Activated naive CD4-positive, alpha-beta T cell (primary cell): Measurements from ENCODE around the gene CAVIN1.
"Not testable (repeated sequence)": the region's sequence is repeated elsewhere in the genome, so short reads cannot be mapped to it uniquely, and the experiment has no call there.

Experiments
- DNase-seq, 4 experiments: peaks; one replicate each; lab custom pipeline; 2025; lab: John Stamatoyannopoulos, UW

The CAVIN1 gene

GRCh38 chr17:42378359-42378958 is 44.6 kb downstream of the CAVIN1 start:
- DNase-seq, result no peak

DNA sequence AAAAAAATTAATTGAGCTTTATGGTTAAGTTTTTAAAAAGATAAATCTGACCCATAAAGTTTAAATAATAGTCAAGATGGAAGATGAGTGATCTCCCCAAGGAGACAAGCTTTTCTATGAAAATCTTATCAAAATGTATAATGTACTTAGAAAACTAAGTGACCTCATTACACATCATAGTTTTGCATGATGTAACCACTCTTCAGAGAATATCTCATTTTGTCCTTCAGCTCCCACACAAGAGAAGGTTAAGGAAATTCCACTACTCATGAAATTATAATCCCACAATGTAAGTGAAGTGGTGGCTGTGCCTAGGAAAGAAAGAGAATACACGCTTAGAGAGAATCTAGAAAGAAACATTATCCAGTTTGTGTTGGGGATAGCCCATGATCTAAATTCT is 49.2 kb downstream of the CAVIN1 start:
- no peak for DNase-seq

GRCh38 chr17:42372142-42372541 is 50.9 kb downstream of the CAVIN1 start:
- DNase-seq, result no peak

DNA sequence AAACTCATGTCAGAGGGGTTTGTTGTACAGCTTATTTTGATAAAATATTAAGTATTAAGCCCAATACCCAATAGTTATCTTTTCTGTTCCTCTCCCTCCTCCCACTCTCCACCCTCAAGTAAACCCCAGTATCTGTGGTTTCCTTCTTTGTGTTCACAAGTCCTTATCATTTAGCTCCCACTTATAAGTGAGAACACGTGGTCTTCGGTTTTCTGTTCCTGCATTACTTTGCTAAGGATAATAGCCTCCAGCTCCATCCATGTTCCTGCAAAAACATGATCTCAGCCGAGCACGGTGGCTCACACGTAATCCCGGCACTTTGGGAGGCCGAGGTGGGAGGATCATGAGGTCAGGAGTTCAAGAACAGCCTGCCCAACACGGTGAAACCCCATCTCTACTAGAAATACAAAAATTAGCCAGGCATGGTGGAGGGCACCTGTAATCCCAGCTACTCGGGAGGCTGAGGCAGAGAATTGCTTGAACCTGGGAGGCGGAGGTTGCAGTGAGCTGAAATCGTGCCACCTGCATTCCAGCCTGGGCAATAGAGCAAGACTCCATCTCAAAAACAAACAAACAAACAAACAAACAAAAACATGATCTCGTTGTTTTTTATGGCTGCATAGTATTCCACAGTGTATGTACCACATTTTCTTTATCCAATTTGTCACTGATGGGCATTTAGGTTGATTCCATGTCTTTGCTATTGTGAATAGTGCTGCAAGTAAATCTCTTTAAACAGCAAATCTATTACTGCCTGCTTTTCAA is 54.1 kb downstream of the CAVIN1 start:
- not testable (repeated sequence) for DNase-seq

GRCh38 chr17:42368310-42368709 is 54.7 kb downstream of the CAVIN1 start:
- not testable (repeated sequence) for DNase-seq

- not testable (repeated sequence) for DNase-seq
Observed at GRCh38 chr17:42366176-42367023, 56.7 kb downstream of the CAVIN1 start.

GRCh38 chr17:42365136-42365535 is 57.9 kb downstream of the CAVIN1 start:
- no peak for DNase-seq

DNA sequence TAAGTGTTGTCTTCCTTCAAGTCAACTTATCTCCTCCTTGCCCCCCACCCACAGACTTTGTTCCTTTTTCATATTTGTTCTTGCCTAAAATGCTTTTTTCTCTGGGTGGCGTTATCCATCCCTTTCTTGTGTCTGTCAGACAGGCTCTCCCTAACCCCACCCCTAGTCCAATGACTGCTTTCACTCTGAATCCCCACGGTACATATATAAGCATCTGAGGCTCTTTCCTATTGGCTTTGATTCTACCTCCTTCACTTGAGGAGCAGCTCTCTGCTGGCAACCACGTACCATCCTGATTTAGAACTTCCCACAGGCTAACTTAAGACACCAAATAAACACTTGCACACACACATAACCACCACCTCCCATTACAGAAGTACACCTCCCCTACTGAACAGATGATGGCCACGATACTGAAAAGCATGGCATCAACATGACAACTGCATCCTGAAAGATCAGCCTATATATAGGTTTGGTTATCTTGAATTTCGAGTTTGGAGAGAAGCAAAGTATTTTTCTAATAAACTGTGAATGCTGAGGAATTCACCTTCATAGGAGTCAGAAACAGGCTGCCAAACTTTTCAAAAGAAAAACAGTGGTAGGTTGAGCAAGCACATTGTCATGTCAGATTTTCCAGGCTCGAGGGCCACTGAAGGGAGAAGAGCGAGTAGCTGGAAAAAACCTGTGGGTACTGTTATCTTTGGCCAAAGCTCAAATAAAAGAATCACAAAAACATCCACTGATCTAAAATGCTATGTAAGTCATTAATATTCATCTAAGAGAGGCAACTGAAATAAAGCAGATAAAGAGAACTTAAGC is 59.1 kb downstream of the CAVIN1 start:
- DNase-seq, result no peak

DNA sequence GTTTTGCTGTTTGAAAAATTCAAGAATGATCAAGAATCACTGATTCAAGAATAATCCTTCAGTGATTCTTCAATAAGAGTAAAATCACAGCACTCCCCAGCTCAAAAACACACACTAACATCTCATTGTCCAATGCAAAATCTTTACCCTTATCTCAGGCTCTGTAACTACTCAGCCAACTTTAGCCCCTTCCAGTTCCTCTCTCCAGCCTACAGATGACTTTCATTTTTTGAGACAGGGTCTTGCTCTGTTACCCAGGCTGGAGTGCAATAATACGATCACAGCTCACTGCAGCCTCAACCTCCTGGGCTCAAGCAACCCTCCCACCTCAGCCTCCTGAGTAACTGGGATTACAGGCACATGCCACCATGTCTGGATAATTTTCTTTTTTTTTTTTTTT is 59.8 kb downstream of the CAVIN1 start:
- DNase-seq, result no peak

DNA sequence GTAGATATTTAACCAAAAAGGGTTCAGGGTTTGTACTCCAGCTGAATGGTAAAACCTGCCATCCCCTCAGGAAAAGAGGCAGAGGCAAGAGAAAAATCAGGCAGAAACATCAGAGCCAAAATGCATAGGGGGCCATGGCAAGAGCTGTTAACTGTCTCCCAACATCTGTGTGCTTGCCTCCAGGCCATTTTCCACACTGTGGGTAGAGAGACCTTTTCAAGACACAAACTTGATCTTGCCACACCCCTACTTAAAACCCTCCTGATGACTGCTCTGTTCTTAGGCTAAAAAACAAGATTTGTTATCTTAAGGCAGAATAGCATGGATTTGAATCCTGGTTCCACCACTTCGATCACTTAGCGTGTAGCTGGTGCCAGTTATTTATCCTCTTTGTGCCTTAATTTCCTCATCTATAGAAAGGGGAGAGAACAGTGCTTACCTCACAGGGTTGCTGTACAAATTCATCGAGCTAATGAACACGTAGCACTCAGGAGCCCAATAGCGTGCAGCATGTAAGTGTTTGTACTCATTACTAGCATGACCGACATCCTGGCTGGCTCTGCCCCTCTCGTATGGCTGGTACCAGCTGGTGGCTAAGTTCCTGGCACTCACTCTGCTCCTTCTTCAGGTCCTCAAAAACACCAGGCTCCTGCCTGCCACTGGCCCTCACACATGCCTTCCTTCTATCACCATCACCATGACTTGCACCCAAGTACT is 60.7 kb downstream of the CAVIN1 start:
- no peak for DNase-seq

GRCh38 chr17:42361781-42362186 is 61.3 kb downstream of the CAVIN1 start:
- no peak for DNase-seq

- DNase-seq, result not testable (repeated sequence)
Observed at GRCh38 chr17:42360388-42360787, 62.7 kb downstream of the CAVIN1 start.

- DNase-seq, result no peak
Observed at GRCh38 chr17:42359133-42359532, 63.9 kb downstream of the CAVIN1 start.

DNA sequence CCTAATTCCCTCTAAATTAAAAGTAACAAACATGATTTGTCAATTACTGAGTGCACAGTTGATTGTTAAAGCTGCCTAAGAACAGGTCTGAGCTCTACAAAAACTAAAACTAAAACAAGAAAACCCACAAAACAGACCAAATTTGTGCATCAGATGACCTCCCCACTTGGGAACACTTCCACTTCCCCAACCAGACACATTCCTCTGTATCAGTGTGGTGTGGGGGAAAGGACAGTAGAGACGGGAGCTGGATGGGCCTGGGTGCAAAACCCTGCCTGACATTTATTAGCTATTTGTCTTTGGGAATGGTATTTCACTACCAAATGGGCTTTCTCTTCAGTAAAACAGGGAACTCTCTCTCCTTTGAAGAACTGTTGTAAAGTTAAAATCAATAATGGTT is 64.6 kb downstream of the CAVIN1 start:
- no peak for DNase-seq

DNA sequence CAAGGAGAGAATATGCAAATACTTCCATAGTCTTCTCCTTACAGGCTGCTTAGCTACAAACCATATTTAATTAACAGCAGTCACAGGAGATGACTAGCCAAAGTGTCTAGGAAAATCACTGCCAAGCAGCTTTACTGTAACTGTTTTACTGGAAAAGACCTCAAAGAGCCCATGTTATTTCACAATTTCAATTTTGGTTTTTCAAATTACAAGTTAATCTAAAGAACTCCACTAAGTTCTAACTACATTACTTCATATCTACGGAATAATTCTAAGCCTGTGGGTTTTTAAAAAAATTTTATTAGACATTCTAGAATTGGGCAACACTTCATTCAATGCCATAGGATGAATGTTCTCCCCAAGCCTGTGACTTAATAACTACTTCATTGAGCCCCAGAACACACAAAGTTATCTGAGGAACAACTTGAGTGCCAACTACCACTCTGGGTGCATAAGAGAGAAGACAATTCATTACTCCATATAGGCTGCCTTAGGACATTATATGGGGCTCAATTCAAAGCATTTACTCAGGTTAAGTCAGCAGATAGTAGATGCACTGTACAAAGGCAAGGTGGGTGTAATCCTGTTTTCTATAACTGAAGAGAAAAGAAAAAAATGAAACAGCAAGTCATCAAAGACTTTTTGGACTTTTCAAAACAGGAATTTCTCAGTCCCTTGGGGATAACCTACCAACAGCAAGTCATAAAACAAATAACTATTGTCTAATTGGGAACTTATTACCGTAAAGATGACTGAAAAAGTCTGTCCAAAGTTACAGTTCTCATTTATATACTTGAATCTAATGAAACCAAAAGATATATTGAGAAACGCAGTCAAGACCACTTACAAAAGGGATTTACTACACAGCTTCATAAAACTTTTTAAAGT is 67.9 kb downstream of the CAVIN1 start:
- no peak for DNase-seq
